Measurements from ENCODE around the gene CENPW.

The CENPW gene

GRCh38 chr6:126383203-126383602 lies 43.3 kb downstream of the CENPW start:
- Histone ChIP-seq H3K4me2 (ENCODE audit: low read depth, low read length, poor library complexity, severe bottlenecking) (no peak overlapping the region), H3K4me3 (ENCODE audit: low read length, poor library complexity, severe bottlenecking) (no peak overlapping the region), H3K9me2 (replicated peaks; ENCODE audit: low read depth, low read length) (no peaks in the 10 kb centered on the region), H3K79me2 (ENCODE audit: insufficient read depth, low read length) (no peaks in the 10 kb centered on the region), H3K36me3 (ENCODE audit: insufficient read depth, low read length) (no peaks in the 10 kb centered on the region), H3F3A (ENCODE audit: low read depth) (no peaks in the 10 kb centered on the region), H3K9me3 (ENCODE audit: insufficient read depth, low read depth, low read length) (no peaks in the 10 kb centered on the region), H2AFZ (ENCODE audit: low read length) (no peak overlapping the region), H4K20me1 (ENCODE audit: insufficient read depth, low read length, poor library complexity, severe bottlenecking) (no peaks in the 10 kb centered on the region), H3K27me3 (ENCODE audit: insufficient read depth, low read length, poor library complexity, severe bottlenecking) (no peaks in the 10 kb centered on the region), H3K9ac (ENCODE audit: low read depth, low read length, poor library complexity, severe bottlenecking) (no peak overlapping the region), H3K4me1 (ENCODE audit: insufficient read depth, low read length, poor library complexity, severe bottlenecking) (no peaks in the 10 kb centered on the region)
- TF ChIP-seq EZH2phosphoT487 (IDR thresholded peaks at IDR 0.05; ENCODE audit: borderline replicate concordance) (no peak), CTCF (conservative IDR thresholded peaks at IDR 0.05; ENCODE audit: low read length) (no peak)

- TF ChIP-seq CTCF (conservative IDR thresholded peaks at IDR 0.05; ENCODE audit: low read length) = no peak
- TF ChIP-seq EZH2phosphoT487 (IDR thresholded peaks at IDR 0.05; ENCODE audit: borderline replicate concordance) = no peak
- H2AFZ ChIP-seq (ENCODE audit: low read length) = no peak overlapping the region
Observed at GRCh38 chr6:126385536-126385935, 45.6 kb downstream of the CENPW start.

GRCh38 chr6:126388104-126388598 lies 48.2 kb downstream of the CENPW start:
- no peak overlapping the region for H2AFZ ChIP-seq (ENCODE audit: low read length)

More at GRCh38 chr6:126385536-126385935, 45.6 kb downstream of the CENPW start:
- Histone ChIP-seq H4K20me1 (ENCODE audit: insufficient read depth, low read length, poor library complexity, severe bottlenecking) (no peaks in the 10 kb centered on the region), H3K9ac (ENCODE audit: low read depth, low read length, poor library complexity, severe bottlenecking) (no peak overlapping the region), H3K79me2 (ENCODE audit: insufficient read depth, low read length) (no peaks in the 10 kb centered on the region), H3K27me3 (ENCODE audit: insufficient read depth, low read length, poor library complexity, severe bottlenecking) (no peaks in the 10 kb centered on the region), H3K9me3 (ENCODE audit: insufficient read depth, low read depth, low read length) (no peaks in the 10 kb centered on the region), H3K4me1 (ENCODE audit: insufficient read depth, low read length, poor library complexity, severe bottlenecking) (no peaks in the 10 kb centered on the region), H3F3A (ENCODE audit: low read depth) (no peaks in the 10 kb centered on the region), H3K36me3 (ENCODE audit: insufficient read depth, low read length) (no peaks in the 10 kb centered on the region), H3K4me3 (ENCODE audit: low read length, poor library complexity, severe bottlenecking) (no peak overlapping the region), H3K4me2 (ENCODE audit: low read depth, low read length, poor library complexity, severe bottlenecking) (no peak overlapping the region), H3K9me2 (replicated peaks; ENCODE audit: low read depth, low read length) (no peaks in the 10 kb centered on the region)

More at GRCh38 chr6:126388104-126388598, 48.2 kb downstream of the CENPW start:
- no peak overlapping the region for H3K9ac ChIP-seq (ENCODE audit: low read depth, low read length, poor library complexity, severe bottlenecking)
- no peaks in the 10 kb centered on the region for H4K20me1 ChIP-seq (ENCODE audit: insufficient read depth, low read length, poor library complexity, severe bottlenecking)
- no peaks in the 10 kb centered on the region for H3K79me2 ChIP-seq (ENCODE audit: insufficient read depth, low read length)
- H3K4me2 ChIP-seq (ENCODE audit: low read depth, low read length, poor library complexity, severe bottlenecking) = no peak overlapping the region
- H3K4me1 ChIP-seq (ENCODE audit: insufficient read depth, low read length, poor library complexity, severe bottlenecking) = no peaks in the 10 kb centered on the region
- TF ChIP-seq CTCF (conservative IDR thresholded peaks at IDR 0.05; ENCODE audit: low read length) = no peak
- TF ChIP-seq EZH2phosphoT487 (IDR thresholded peaks at IDR 0.05; ENCODE audit: borderline replicate concordance) = no peak
- no peaks in the 10 kb centered on the region for H3K27me3 ChIP-seq (ENCODE audit: insufficient read depth, low read length, poor library complexity, severe bottlenecking)
- H3F3A ChIP-seq (ENCODE audit: low read depth) = no peaks in the 10 kb centered on the region
- H3K4me3 ChIP-seq (ENCODE audit: low read length, poor library complexity, severe bottlenecking) = no peak overlapping the region
- H3K9me2 ChIP-seq (replicated peaks; ENCODE audit: low read depth, low read length) = no peaks in the 10 kb centered on the region
- H3K9me3 ChIP-seq (ENCODE audit: insufficient read depth, low read depth, low read length) = no peaks in the 10 kb centered on the region
- no peaks in the 10 kb centered on the region for H3K36me3 ChIP-seq (ENCODE audit: insufficient read depth, low read length)
